Activated CD8-positive, alpha-beta memory T cell treated with anti-CD3 and anti-CD28 coated beads, Interleukin-2, amount 10 ng/mL, durations not matched to agents 7 days and 5 days (primary cell): ENCODE measurements around the gene LRRC8E. TPM values are rescaled to one million over a fixed set of nuclear protein-coding genes. Genes with fewer than 3 reads are reported as not detected.
A peak's percentile ranks its signal among the peaks of the same experiment; 100 is the strongest.
"Not testable (repeated sequence)": the region's sequence is repeated elsewhere in the genome, so short reads cannot be mapped to it uniquely, and the experiment has no call there.

Source experiments
- ATAC-seq: fragments of 150-1000 bp; cut with Tn5 transposase; one replicate; pipeline ENCODE4 v1.10.0; 2021; ENCODE audit warnings: moderate library complexity
- CTCF ChIA-PET: fragments of 350-600 bp; sonication (Branson Sonifier 250); formaldehyde crosslinking; loops from one replicate; lab custom pipeline; 2021; ENCODE audit warnings: antibody characterized with exemption; lab: Charles Lee
- DNase-seq: peaks from one replicate; pipeline ENCODE4 v3.0.0-alpha.2; 2020
- H3K27ac Mint-ChIP-seq: one replicate; pipeline ENCODE4 v1.8.0; 2021; ENCODE audit warnings: mild to moderate bottlenecking, mixed read lengths
- H3K27me3 Mint-ChIP-seq: one replicate; pipeline ENCODE4 v1.8.0; 2021; ENCODE audit warnings: mixed read lengths
- H3K36me3 Mint-ChIP-seq: one replicate; pipeline ENCODE4 v1.8.0; 2021; ENCODE audit warnings: mild to moderate bottlenecking, mixed read lengths
- H3K4me1 Mint-ChIP-seq: one replicate; pipeline ENCODE4 v1.8.0; 2021; ENCODE audit warnings: mixed read lengths
- H3K4me3 Mint-ChIP-seq: one replicate; pipeline ENCODE4 v1.8.0; 2021; ENCODE audit warnings: mild to moderate bottlenecking, moderate library complexity, mixed read lengths
- H3K9me3 Mint-ChIP-seq: one replicate; pipeline ENCODE4 v1.8.0; 2022; ENCODE audit warnings: low read depth, mixed read lengths
- total RNA-seq, 2 experiments: library from RNA; stranded (reverse); gene quantifications; one replicate each; pipeline ENCODE4 v1.2.3, GENCODE V29; 2021

LRRC8E gene
- total RNA-seq, 2 experiments from 2014 or later = not detected

GRCh38 chr19:7926727-7927604 lies 38.7 kb downstream of the LRRC8E start:
- Mint-ChIP-seq H3K9me3 (no peaks in the 10 kb centered on the region), H3K4me3 (no peak overlapping the region), H3K27ac (no peak overlapping the region), H3K4me1 (peaks cover 12% of the 10 kb centered on the region), H3K27me3 (no peaks in the 10 kb centered on the region), H3K36me3 (peaks cover 4% of the 10 kb centered on the region)
- no peak for ATAC-seq
- CTCF ChIA-PET = interaction anchor here (0.9 to 1.1 kb wide), 4 partner anchors 17 to 74 kb away, joined by 3 to 4 read pairs (median 3); partner anchors contain the start of genes MAP2K7 and TIMM44
- DNase-seq = no peak

- H3K4me1 Mint-ChIP-seq = peaks cover 9% of the 10 kb centered on the region
- no peak overlapping the region for H3K27ac Mint-ChIP-seq
- DNase-seq = no peak
- H3K36me3 Mint-ChIP-seq = no peaks in the 10 kb centered on the region
- H3K9me3 Mint-ChIP-seq = no peaks in the 10 kb centered on the region
- H3K4me3 Mint-ChIP-seq = no peak overlapping the region
- H3K27me3 Mint-ChIP-seq = no peaks in the 10 kb centered on the region
- CTCF ChIA-PET = interaction anchor here (0.9 to 3.7 kb wide), 3 partner anchors 17 to 75 kb away, joined by 3 to 40 read pairs (median 11); partner anchors contain the start of gene TIMM44
- ATAC-seq = no peak
Measured at GRCh38 chr19:7927605-7928333, 39.5 kb downstream of the LRRC8E start.

DNA sequence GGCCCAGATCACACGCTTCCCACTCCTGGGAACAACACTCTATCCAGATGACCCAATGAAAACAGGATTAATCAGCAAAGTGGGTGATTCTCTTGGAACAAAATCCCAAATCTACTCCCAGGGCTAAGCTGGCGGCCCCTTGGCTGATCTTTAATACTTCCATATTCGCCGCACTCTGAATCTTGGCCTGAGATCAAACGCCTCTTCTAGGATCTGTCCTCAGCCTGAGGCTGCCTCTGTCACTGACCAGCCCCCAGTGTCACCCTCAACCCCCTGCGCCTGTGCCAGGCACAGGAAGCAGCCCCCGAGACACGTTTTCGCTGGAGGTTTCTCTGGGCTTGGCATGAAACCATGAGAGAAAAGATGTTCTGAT lies 40.0 kb downstream of the LRRC8E start:
- ATAC-seq (no peak), DNase-seq (no peak)
- no peak overlapping the region for H3K27ac Mint-ChIP-seq
- H3K27me3 Mint-ChIP-seq = no peaks in the 10 kb centered on the region
- no peak overlapping the region for H3K4me3 Mint-ChIP-seq
- no peaks in the 10 kb centered on the region for H3K9me3 Mint-ChIP-seq
- H3K4me1 Mint-ChIP-seq = peaks cover 9% of the 10 kb centered on the region
- no peaks in the 10 kb centered on the region for H3K36me3 Mint-ChIP-seq
- CTCF ChIA-PET = interaction anchor here (0.6 to 3.7 kb wide), 8 partner anchors 8 to 74 kb away, joined by 3 to 40 read pairs (median 6); partner anchors contain the start of genes SNAPC2 and TIMM44

- Mint-ChIP-seq H3K27me3 (no peaks in the 10 kb centered on the region), H3K36me3 (peaks cover 3% of the 10 kb centered on the region), H3K9me3 (no peaks in the 10 kb centered on the region), H3K4me1 (peaks cover 9% of the 10 kb centered on the region), H3K4me3 (no peak overlapping the region), H3K27ac (peak overlapping the region; percentile 39)
- CTCF ChIA-PET = interaction anchor here (0.6 to 3.7 kb wide), 10 partner anchors 9 to 123 kb away, joined by 3 to 40 read pairs (median 6); partner anchors contain the start of genes CCL25, MAP2K7, SNAPC2 and TIMM44
- DNase-seq (peak; percentile 75), ATAC-seq (peak; percentile 38)
Measured at GRCh38 chr19:7928741-7929701, 40.7 kb downstream of the LRRC8E start.

DNA sequence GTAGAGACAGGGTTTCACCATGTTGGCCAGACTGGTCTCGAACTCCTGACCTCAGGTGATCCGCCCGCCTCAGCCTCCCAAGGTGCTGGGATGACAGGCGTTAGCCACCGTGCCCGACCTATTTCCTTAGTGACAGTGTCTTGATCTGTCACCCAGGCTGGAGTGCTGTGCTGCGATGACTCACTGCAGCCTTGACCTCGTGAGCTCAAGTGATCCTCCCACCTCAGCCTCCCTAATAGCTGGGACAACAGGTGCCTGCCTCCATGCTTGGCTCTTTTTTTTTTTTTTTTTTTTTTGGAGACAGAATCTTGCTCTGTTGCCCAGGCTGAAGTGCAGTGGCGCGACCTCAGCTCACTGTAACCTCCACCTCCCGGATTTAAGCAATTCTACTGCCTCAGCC lies 41.7 kb downstream of the LRRC8E start:
- not testable (repeated sequence) for H3K36me3 Mint-ChIP-seq, H3K4me3 Mint-ChIP-seq, H3K27me3 Mint-ChIP-seq, DNase-seq, H3K9me3 Mint-ChIP-seq, H3K4me1 Mint-ChIP-seq, H3K27ac Mint-ChIP-seq, ATAC-seq
- CTCF ChIA-PET = interaction anchor here (2.3 to 3.7 kb wide), 4 partner anchors 10 to 73 kb away, joined by 8 to 40 read pairs (median 11); partner anchors contain the start of genes MAP2K7, SNAPC2 and TIMM44

- no peaks in the 10 kb centered on the region for H3K27me3 Mint-ChIP-seq
- CTCF ChIA-PET = interaction anchor here (2.3 to 3.7 kb wide), 4 partner anchors 10 to 72 kb away, joined by 8 to 40 read pairs (median 11); partner anchors contain the start of genes MAP2K7, SNAPC2 and TIMM44
- no peaks in the 10 kb centered on the region for H3K9me3 Mint-ChIP-seq
- no peak overlapping the region for H3K27ac Mint-ChIP-seq
- no peak for ATAC-seq
- H3K36me3 Mint-ChIP-seq = peaks cover 9% of the 10 kb centered on the region
- DNase-seq = no peak
- H3K4me3 Mint-ChIP-seq = no peak overlapping the region
- peaks cover 7% of the 10 kb centered on the region for H3K4me1 Mint-ChIP-seq
Measured at GRCh38 chr19:7930765-7931164, 42.5 kb downstream of the LRRC8E start.

- no peak overlapping the region for H3K4me3 Mint-ChIP-seq
- CTCF ChIA-PET = interaction anchor here (2.3 to 3.7 kb wide), 4 partner anchors 11 to 71 kb away, joined by 8 to 40 read pairs (median 11); partner anchors contain the start of genes MAP2K7, SNAPC2 and TIMM44
- no peaks in the 10 kb centered on the region for H3K9me3 Mint-ChIP-seq
- H3K36me3 Mint-ChIP-seq = peaks cover 9% of the 10 kb centered on the region
- H3K27me3 Mint-ChIP-seq = no peaks in the 10 kb centered on the region
- no peak for ATAC-seq
- H3K27ac Mint-ChIP-seq = no peak overlapping the region
- peaks cover 4% of the 10 kb centered on the region for H3K4me1 Mint-ChIP-seq
- no peak for DNase-seq
Measured at GRCh38 chr19:7931221-7932061, 43.1 kb downstream of the LRRC8E start.

- no peaks in the 10 kb centered on the region for H3K9me3 Mint-ChIP-seq
- peaks cover 3% of the 10 kb centered on the region for H3K4me1 Mint-ChIP-seq
- H3K27me3 Mint-ChIP-seq = no peaks in the 10 kb centered on the region
- ATAC-seq = no peak
- no peak overlapping the region for H3K4me3 Mint-ChIP-seq
- peaks cover 9% of the 10 kb centered on the region for H3K36me3 Mint-ChIP-seq
- DNase-seq = no peak
- H3K27ac Mint-ChIP-seq = no peak overlapping the region
- CTCF ChIA-PET = no interaction called here
Measured at GRCh38 chr19:7932276-7932929, 44.1 kb downstream of the LRRC8E start.

DNA sequence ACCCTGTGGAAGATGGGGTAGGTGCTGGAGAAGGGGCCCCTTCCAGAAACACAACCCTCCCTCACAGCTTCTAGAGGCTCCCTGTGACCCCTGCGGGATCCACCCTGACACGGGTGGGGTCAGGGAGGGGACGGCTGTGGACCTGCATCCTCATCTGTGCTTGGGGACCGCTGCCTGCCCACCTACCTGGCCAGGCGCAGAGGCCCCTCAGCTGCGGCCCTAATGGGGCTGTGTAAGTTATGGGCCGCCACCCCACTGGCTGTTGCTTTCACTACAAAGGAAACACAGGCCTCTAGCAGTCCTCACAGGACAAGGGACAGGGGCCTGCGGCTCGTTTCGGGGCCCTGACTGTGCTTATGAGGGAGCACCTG lies 44.6 kb downstream of the LRRC8E start:
- Mint-ChIP-seq H3K9me3 (no peaks in the 10 kb centered on the region), H3K27me3 (no peaks in the 10 kb centered on the region), H3K27ac (no peak overlapping the region), H3K36me3 (peaks cover 12% of the 10 kb centered on the region), H3K4me3 (no peak overlapping the region), H3K4me1 (peaks cover 3% of the 10 kb centered on the region)
- CTCF ChIA-PET = no interaction called here
- ATAC-seq (no peak), DNase-seq (no peak)

- Mint-ChIP-seq H3K4me3 (no peak overlapping the region), H3K9me3 (no peaks in the 10 kb centered on the region), H3K4me1 (peaks cover under 1% of the 10 kb centered on the region), H3K27ac (no peak overlapping the region), H3K36me3 (peaks cover 13% of the 10 kb centered on the region), H3K27me3 (no peaks in the 10 kb centered on the region)
- DNase-seq (no peak), ATAC-seq (no peak)
- CTCF ChIA-PET = no interaction called here
Measured at GRCh38 chr19:7933411-7933810, 45.1 kb downstream of the LRRC8E start.

DNA sequence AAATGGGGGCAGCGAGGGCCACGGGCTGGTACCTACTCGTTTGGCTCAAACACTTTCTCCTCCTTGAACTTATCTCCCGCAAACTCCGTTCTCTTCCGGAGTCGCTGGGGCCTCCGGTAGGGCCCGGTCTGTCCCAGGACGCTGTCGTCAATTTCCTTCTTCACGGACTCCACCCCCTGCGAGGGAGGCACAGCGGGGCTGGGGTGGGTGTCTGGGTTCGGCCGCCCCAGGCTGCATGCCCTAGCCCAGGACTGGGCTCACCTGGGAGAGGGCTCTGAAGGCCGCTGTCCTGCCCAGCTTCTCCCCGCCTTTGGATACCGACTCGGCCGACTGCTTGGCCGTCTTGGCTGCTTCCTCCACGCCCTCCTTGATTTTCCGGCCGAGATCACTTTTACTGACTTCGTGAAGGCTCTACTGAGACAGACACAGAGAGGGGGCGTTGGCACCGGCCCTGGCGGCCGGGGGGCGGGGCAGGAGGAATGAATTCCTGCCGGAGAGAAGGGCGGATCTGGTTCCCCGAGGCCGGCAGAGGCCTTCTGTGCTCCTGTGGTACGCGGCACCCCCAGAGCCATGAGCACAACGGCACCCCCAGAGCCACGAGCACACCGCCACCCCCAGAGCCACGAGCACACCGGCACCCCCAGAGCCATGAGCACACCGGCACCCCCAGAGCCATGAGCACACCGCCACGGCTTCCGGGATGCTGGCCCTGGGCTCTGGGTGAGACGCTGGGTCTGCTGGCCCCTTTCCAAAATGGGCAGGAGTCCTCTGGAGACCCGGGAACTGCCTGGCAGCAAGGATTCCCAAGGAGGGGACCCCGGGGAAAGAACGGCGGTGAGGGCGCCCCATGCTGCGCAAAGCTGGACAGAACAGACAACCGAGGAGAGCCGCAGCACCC lies 45.8 kb downstream of the LRRC8E start:
- no peaks in the 10 kb centered on the region for H3K4me1 Mint-ChIP-seq
- no peak overlapping the region for H3K4me3 Mint-ChIP-seq
- DNase-seq (no peak), ATAC-seq (no peak)
- no peak overlapping the region for H3K27ac Mint-ChIP-seq
- CTCF ChIA-PET = no interaction called here
- peaks cover 17% of the 10 kb centered on the region for H3K36me3 Mint-ChIP-seq
- H3K27me3 Mint-ChIP-seq = no peaks in the 10 kb centered on the region
- no peaks in the 10 kb centered on the region for H3K9me3 Mint-ChIP-seq
